A549 treated with CORT108297 at 1 μM for 4 hours (cell line): ENCODE results near the gene SMPD3. TPM values are rescaled to one million over a fixed set of nuclear protein-coding genes. Genes with fewer than 3 reads are reported as not detected.

Source experiments
- total RNA-seq: library from RNA; stranded (reverse); fragments of 200-300 nt; extraction: Qiagen RNA extraction; gene quantifications from 5 replicates; pipeline ENCODE4 v1.2.3, GENCODE V29; 2022

The SMPD3 gene
- total RNA-seq: 0.10 to 0.31 TPM (median 0.14 TPM) in 5 replicates

DNA sequence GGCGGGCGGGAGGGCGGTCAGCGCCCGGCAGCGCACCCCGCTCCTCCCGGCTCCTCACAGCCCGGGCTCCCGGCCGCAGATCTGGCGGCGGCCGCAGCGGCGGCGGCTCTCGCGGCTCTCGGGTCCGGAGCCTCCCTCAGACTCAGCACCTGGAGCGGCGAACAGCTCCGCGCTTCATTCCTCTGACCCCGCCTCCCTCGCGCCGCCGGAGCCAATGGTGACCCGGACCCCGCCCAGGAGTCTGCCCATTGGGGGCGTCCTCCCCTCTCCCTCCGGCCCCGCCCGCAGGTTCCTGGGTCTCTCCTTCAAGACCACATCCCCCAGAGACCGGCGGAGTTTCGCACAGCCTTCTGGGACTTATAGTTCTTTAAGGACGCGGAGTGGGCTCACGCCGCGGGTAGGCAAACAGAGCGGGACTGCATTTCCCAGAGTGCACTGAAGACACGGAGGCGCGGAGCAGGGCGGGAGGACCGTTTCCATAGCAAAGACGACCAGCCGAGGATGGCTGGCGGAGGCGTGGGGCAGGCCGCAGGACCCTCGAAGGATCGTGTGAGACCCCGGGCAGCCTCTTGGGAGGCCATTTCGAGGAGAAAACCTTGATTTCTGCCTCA, at the start of gene SMPD3:
SMPD3 (minus strand) TSS at position 149 of the 611 bp plus-strand sequence. CDS start 76,327 bp downstream, outside the sequence.

GRCh38 chr16:68310774-68311511, 137.4 kb downstream of the SMPD3 start, which contains the start of the genes PRMT7 and SLC7A6OS:
TSS of gene PRMT7 (plus strand) at chr16:68311019. CDS start at chr16:68315980, 4,961 bp downstream.
TSS of gene SLC7A6OS (minus strand) at chr16:68310946. CDS start at chr16:68310926, 20 bp downstream.

Other genes starting within 250 kb of the SMPD3 start
- 0.09 to 0.14 TPM (median 0.14 TPM) in 3 of 5 replicates, not detected in the others for gene ESRP2, start 212.4 kb downstream of the SMPD3 start, total RNA-seq
- 12.2 to 16.1 TPM (median 15.3 TPM) in 5 replicates for gene PLA2G15, start 203.1 kb downstream of the SMPD3 start, total RNA-seq
- gene SLC7A6, start 184.0 kb downstream of the SMPD3 start, total RNA-seq: 28.6 to 35.7 TPM (median 31.8 TPM) in 5 replicates
- 11.4 to 13.9 TPM (median 12.1 TPM) in 5 replicates for gene SLC7A6OS, start 137.6 kb downstream of the SMPD3 start, total RNA-seq
- gene PRMT7, start 137.5 kb downstream of the SMPD3 start, total RNA-seq: 29.9 to 35.1 TPM (median 30.7 TPM) in 5 replicates
- 6.4 to 12.0 TPM (median 8.2 TPM) in 5 replicates for gene ZFP90, start 90.8 kb upstream of the SMPD3 start, total RNA-seq
- 0.12 to 0.60 TPM (median 0.23 TPM) in 5 replicates for gene CDH3, start 196.8 kb upstream of the SMPD3 start, total RNA-seq